Measurements from ENCODE around the gene KCTD16.

DNA sequence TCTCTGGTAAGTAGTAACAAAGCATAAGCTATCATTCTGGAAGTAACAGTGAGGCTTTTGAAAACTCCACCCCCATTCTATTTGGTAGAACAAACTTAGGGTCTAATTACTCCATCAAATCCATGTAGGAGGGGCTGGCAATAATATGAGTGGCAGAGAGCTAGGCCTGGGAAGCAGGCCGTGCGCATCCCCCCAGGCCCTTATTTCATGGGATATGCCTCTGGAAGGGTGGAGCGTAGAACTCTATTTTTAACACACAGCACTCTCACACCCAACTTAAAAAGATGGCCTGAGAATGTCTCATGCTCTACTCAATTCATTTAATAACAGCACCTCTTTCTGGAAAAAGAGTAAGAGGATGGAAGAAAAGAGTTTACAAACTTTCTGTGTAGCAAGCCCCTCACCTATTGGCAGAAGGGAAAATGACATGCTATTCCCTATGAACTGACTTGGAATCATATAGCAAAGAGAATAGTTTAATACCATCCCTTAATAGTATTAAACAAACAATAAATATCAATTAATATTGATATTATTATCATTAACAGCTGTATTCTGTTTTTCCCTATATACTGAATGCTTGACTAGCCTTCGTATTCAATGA lies 233.2 kb downstream of the KCTD16 start:
- TF ChIP-seq, protein P1, sequence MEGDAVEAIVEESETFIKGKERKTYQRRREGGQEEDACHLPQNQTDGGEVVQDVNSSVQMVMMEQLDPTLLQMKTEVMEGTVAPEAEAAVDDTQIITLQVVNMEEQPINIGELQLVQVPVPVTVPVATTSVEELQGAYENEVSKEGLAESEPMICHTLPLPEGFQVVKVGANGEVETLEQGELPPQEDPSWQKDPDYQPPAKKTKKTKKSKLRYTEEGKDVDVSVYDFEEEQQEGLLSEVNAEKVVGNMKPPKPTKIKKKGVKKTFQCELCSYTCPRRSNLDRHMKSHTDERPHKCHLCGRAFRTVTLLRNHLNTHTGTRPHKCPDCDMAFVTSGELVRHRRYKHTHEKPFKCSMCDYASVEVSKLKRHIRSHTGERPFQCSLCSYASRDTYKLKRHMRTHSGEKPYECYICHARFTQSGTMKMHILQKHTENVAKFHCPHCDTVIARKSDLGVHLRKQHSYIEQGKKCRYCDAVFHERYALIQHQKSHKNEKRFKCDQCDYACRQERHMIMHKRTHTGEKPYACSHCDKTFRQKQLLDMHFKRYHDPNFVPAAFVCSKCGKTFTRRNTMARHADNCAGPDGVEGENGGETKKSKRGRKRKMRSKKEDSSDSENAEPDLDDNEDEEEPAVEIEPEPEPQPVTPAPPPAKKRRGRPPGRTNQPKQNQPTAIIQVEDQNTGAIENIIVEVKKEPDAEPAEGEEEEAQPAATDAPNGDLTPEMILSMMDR (IDR thresholded peaks at IDR 0.05): no peak
- TF ChIP-seq POLR2A (IDR thresholded peaks at IDR 0.05): no peak

Measured in uterus (tissue), 2 donors.